HG03108 (cell line): ENCODE measurements around the gene COX17.
"Not testable (repeated sequence)": the region's sequence is repeated elsewhere in the genome, so short reads cannot be mapped to it uniquely, and the experiment has no call there.

Experiments
- ATAC-seq: cut with Tn5 transposase; IDR thresholded peaks from one replicate; pipeline ENCODE4 v1.9.1; 2021; ENCODE audit warnings: moderate library complexity; ENCODE audit not compliant: unreplicated experiment

COX17 gene, protein sequence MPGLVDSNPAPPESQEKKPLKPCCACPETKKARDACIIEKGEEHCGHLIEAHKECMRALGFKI

DNA sequence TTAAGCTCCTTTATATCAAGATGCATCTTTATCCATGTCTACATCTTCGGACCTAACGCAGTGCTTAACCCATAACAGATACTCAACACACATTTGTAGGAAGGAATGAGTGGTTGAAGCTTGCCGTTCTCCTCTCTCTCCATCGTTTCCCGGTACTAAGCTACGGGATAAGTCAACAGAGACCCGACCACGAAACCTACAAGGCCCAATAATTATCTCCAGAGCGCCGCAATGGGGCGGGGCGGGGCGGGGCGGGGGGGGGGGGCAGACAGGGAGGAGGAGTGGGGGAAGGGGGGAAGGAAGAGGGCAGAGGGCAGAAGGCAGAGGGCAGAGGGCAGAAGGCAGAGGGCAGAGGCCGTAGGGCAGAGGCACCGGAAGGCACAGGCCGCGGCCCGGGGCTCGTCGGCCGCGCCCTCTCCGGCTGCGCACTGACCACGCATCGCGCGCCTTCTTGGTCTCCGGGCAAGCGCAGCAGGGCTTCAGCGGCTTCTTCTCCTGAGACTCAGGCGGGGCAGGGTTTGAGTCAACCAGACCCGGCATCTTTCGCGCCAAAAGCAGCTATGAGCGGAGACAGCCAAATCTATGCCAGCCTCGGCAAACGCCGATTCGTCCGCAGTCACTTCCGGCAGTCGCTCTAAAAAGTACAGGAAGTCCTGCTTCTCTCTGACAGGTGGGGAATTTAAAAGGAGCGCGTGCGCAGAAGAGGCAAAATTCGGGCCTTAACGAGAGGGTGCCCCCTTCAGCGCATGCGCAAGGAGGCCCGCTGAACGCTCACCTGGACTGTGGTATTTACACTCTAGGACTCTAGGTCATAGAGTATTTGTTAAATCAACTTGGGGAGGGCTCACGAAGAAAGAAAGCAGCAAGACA, at the start of gene COX17:
COX17 (minus strand) TSS at position 636 of the 870 bp plus-strand sequence; CDS start at position 540, 96 bp downstream.
- ATAC-seq = peak; percentile 84

DNA sequence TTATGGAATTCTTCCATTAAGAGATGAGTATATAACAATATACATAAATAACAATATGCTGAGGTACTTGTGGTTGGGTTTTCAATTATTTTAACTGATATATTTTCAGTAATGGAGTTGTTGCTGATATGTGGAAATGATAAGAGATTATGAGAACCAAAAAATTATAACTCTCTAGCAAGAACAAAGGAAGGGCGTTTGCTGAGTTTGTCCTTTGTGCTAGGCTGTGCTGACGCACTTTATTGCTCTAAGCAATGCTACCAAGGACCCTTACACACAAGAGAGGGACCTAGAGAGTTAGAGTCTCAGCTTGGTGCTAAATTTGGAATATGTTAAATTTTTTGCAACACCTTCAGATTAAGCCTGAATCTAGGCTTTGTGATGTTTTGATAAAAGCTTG, 49.7 kb upstream of the COX17 start:
- no peak for ATAC-seq

DNA sequence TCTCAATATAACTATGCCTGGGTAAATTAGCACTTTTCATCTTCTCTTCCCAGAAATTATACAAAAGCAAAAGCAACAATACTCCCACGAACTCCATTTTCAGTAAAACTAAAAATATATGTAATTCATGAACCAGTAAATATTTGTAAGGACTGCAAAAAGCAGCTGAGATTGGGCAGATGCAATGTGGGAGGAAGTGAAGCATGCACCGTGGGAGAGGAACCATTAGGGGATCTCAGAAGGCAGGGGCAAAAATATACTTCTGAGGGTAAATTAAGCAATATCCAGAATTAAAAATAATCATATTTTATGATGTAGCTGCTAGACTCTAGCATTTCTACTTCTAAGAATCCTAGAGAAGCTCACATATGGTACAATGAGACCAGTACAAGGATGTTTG, 45.8 kb upstream of the COX17 start:
- no peak for ATAC-seq

DNA sequence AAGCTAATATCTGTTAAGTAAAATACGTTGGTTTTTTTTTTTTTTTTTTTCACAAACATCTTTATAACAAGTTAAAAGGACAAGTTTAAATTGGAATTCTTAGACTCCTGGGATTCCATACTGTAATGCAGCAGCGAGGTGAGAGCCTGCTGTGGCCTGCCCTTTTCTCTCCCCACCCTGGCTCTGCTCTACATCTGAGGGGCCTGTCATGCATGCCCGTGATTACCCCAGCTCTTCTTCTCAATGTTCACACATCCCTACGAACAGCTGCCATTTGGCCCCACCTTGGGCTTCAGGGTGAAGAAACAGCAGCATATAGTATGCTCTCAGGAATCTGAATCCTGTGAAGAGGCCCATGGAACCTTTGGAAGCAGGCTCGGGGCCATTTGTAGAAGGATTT, 40.3 kb upstream of the COX17 start:
- ATAC-seq = no peak

DNA sequence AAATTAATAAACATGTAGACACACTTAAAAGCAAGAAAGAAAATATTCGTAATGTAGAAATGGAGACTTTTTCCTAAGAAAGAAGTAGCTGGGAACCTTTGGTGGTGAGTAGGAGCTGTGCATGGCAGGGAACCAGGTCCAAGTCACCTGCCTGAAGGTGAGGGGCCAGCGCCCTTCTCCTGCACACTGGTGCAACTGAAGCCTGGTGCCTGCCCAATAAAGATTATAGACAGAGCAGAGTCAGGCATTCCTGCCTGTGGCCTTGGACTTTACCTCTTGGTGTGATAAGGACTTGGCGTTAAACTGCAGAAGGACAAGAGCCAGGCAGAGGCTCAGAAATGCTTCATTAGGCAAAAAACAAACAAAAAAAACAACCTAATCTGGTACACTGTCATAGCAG, 39.8 kb upstream of the COX17 start:
- no peak for ATAC-seq

DNA sequence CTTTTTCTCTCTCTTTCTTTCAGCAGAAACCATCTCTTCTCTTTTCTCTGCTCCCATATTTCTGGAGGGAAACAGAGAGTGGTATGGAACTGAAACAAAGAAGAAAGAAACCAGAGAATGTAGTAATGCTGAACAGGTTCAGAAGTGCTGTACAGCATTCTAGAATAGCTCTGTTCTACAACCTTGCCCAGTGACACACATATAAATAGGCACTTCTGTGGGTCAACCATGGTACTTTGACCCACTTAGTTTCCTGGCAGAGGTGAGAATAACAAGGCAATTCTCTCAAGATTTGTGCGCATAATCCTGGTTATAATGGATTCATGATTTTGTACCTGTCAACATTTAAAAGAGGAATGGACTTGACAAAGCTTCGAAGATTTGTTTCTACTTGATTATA, 37.9 kb upstream of the COX17 start:
- no peak for ATAC-seq

DNA sequence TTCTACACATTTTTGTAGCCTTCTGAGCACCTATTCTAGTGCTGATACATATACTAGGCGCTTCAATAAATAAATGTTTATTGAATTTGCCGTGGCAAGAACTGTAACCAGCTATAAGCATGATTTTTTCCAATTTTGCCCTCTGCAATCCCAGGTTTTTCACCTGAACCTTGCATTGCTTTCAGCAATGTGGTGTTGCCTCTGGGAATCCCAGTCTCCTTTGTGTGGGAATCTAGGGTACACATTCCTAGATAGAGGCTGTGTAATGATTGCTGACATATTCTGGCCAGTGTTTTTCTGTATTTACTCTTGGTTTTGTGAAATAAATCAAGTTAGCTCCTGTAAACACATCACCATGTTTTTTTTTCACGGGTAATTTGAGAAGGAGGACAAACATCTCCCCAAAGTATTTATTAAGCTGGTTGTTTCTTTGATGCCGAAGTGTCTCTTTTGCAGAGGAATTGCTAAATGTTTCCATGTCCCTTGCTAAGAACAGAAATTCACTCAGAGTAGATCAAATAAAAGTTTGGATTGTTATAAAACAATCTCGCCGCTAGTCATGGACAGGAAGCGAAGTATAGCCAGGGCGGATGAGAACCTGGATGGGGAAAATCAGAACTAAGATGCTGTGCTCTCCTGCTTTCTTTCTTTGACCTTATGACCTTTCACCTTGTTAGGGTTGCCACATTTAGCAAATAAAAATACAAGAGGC, 26.8 kb upstream of the COX17 start:
- no peak for ATAC-seq

DNA sequence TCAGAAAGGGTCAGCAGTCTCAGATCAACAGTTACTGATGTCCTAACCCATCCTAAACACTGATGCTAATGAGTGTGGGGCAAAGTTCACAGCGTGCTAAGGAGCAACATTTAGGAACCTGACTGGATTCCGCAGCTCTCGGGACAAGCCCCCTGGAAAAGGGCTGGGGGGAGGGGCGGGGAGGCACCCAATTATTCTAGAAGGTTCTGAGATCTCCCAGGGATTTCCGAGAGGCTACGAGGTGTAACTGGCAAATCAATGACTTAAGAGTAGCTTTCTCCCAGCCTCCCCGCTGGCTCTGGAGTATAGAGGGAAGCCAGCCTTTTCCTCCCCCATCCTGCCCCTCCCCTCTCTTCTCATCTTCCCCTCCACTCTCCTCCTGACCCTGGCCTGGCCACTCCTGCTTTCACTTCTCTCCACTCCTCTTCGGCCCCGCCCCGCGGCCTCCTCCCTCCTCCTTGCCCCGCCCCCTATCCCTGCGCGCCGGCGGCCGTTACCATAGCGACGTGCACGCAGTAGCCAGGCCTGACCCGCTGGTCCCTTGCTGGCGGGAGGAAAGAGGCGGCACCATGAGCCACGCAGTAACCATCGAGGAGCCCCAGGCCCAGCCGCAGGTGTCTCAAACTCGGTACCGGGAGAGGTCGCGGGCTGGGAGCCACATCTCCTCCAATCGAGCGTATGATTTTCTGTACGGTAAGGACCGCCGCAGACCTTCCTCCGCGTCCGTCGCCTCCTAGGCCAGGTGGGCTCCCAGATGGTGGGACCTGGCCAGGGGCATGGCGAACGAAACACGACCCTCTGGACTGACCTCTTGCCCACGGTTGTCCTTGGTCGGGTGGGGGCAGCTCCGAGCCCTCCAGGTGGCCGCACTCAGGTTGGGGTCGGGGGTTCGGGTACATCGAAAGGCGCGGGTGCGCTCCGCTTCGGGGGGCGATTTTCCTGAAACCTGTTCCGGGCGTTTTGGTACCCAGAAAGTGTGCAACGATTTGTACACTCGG, 25.6 kb upstream of the COX17 start, which contains the start of gene CFAP91:
CFAP91 (plus strand) TSS at position 493 of the 998 bp plus-strand sequence; CDS start at position 570, 77 bp downstream.
- peak; percentile 88 for ATAC-seq

DNA sequence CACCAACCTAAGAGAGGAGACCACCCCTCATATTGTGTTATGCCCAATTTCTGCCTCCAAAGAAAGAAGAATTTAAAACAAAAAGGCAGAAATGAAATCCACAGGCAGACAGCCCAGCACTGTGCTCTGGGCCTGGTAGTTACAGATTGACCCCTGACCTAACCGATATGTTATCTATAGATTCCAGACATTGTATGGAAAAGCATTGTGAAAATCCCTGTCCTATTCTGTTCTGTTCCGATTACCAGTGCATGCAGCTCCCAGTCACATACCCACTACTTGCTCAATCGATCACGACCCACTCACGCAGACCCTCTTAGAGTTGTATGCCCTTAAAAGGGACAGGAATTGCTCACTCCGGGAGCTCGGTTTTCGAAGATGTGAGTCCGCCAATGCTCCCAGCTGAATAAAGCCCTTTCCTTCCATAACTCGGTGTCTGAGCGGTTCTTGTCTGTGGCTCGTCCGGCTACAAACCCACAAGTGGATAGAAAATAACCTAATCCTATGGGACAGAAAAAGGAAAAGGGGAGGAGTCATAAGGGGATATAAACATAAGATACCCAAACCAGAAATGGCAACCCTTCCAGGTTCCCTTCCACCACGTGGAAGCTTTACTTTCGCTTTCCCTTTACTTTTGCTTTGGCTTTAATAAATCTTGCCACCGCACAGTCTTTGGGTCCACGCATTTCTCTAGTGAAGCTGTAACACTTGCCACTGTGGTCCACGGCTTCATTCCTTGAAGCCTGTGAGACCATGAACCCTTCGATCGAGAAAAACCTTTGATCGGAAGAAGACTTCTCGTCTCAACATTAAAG, 23.9 kb upstream of the COX17 start:
- ATAC-seq = no peak

DNA sequence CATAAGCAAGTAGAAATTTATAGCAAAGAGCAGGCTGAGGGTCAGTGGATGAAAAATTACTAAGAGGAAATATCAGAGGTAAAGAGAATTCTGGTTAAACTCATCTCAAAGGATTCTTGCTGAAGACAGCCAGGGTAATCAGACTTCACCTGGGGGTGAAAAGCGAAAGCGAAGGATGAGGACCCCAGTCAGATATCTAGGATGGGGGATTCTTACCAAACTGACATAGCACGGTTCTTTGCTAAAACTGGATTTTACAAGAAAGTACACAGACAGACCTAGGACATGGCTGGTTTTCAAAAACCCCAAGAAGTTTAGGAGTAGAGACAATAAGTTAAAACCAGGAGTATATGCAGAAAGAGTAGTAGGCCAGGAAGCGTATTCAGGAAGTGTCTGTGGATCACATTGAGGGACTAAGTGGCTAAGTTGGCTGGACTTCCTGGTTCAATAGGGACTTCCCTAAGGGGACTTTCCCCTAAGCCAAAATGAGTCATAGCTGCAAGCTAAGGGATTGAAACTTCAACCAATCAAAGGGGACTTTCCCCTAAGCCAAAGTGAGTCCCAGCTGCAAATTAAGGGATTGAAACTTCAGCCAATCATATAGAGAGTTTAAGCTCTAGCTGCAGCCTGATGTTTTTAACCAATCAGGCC, 23.2 kb upstream of the COX17 start:
- ATAC-seq = no peak

DNA sequence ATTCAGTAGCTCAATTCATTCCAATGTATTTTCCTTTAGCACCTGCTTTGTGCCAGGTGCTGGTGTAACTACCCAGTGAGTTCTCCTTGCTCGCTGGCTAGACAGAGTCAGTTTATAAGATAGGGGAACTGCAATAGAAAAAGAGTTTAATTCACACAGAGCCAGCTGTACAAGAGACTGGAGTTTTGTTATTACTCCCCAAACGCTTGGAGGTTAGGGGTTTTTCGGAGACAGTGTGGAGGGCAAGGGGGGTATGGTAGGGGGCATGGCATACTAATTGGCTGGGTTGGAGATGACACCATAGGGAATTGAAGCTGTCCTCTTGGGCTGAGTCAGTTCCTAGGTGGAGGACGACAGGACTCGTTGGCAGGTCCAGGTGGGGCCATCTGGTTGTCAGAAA, 20.2 kb upstream of the COX17 start:
- peak; percentile 41 for ATAC-seq

DNA sequence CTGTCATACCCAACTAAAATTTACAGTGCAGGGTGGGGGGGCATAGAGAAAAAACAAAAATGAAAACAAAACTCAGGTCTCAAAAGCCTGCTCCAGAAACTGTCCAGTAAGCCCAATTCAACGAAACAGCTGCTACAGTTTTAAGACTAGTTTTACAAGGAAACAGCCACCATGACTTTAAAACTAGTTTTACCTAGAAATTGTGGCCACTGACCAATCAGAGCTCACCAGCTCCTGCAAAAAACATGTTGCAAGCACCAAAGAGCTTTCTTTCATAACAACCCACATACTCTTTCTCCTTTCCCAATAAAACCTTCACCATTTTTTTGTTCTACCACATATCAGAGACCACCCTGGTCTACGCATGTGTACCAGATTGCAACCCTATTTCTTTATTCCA, 18.3 kb upstream of the COX17 start:
- no peak for ATAC-seq

DNA sequence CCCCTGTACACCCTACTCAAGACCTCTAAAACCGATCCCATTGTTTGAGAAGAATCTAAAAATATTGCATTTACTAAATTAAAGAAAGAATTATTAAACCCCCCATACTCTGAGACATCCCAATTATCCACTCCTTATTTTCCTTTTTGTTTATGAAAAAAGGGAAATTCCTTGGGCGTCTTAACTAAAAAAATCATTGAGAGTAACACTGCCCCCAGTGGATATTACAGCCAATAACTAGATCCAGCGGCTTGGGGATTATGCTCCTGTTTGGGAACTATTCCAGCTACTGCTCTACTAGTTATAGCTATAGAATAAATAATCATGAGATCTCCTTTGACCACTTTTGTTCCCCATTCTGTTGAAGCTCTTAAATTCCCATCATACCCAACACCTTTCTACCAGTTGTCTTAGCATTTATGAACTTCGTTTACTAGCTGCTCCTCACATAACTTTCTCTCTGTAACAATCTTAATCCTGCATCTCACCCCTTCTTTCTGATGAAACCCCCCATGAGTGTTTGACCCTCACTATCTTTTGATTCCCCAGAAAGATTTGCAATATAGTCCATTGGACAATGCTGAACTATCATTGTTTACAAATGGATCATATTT, 12.9 kb upstream of the COX17 start:
- no peak for ATAC-seq

DNA sequence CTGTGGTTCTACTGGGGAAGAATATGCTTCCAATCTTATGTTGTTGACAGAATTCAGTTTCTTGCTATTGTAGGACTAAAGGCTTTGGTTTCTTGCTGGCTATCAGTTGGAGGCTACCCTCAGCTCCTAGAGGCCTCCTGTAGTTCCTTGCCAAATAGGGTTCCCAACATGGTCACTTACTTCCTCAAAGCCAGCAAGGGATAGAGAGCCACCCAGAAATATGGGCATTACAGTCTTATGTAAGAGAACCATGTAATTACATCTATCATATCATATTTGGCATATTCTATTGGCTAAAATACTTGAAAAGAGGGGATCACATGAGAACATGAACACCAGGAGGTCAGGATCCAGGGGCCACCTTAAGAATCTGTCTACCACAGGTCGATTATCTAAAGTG, 6.2 kb upstream of the COX17 start:
- ATAC-seq = no peak

DNA sequence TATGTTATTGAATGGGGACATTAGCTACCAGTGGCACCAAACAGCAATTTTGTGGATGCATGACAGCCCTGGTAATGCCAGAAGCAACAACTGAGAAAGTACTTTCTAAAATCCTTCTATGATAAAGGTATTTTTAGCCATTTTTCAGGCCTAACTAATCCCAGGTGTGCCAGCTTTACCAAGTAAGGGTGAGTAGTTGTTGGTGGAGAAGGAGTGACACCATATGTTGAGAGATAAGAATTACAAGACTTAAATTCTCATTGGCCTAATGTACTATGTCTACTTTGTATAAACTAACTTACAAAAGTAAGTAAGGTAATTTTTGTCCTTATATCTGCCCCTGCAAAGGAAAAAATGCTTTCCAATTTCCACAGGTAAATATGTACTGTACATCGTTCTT, 4.1 kb upstream of the COX17 start:
- peak; percentile 38 for ATAC-seq

DNA sequence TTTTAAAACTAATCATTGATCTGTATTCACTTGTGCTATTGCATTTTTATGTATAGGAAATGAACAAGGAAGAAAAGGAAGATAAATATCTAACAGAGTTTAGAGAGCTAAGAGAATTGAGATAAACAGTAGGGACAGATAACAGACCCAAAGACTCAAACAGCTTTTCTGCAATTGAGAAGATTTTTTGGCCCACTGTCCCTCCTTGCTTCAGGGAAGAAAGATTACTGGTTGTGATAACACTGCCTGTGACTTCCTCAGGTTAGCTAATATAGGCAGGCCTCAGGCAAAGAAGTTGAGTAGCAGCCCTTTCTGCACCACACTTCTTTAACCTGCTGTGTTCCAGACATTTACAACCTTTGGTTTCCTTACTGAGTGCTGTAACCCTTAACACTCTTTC, 2.7 kb upstream of the COX17 start:
- ATAC-seq = no peak

DNA sequence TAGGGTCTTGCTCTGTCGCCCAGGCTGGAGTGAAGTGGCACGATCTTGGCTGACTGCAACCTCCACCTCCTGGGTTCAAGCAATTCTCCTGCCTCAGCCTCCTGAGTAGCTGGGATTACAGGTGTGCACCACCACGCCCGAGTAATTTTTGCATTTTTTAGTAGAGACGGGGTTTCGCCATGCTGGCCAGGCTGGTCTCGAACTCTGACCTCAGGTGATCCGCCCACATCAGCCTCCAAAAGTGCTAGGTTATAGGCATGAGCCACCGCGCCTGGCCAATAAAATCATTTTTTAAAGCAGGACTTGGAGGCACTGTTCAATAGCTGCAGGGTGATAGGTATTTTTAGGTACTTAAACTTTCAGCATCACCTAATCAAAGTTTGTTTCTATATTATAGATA, 1.0 kb upstream of the COX17 start:
- not testable (repeated sequence) for ATAC-seq

DNA sequence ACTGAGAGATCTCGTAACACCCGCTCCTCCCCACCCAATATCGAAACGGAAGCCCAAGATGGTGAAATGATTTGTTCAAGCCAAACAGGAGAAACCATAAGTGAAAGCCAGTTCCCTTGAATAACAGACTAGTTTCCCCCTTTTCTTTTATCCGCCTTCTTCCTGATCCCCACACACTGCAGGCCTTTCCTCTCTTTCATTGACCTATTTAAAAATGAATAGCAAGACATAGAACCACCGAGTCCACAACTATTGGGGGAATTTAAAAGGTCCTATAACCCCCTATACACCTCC, 382 bp upstream of the COX17 start:
- no peak for ATAC-seq

DNA sequence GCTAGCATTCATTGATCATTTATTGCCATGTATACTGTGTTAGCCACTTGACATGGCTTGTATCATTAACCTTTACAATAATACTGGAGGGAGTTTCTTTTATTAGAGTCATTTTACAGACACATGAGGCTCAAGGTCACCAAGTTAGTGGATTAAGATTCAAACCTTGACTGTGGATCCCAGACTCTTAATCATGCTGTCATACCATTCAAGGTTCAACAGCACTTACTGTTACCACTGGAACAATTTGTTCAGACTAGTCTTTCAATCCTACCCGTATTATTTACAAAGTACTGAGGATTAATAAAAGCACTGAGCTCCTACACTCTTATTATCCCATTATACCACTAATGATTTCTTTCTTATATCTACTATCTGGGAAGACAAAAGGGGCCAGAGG, 1.2 kb downstream of the COX17 start:
- no peak for ATAC-seq
